Measurements from ENCODE around the gene FHOD3.

Gene FHOD3

DNA sequence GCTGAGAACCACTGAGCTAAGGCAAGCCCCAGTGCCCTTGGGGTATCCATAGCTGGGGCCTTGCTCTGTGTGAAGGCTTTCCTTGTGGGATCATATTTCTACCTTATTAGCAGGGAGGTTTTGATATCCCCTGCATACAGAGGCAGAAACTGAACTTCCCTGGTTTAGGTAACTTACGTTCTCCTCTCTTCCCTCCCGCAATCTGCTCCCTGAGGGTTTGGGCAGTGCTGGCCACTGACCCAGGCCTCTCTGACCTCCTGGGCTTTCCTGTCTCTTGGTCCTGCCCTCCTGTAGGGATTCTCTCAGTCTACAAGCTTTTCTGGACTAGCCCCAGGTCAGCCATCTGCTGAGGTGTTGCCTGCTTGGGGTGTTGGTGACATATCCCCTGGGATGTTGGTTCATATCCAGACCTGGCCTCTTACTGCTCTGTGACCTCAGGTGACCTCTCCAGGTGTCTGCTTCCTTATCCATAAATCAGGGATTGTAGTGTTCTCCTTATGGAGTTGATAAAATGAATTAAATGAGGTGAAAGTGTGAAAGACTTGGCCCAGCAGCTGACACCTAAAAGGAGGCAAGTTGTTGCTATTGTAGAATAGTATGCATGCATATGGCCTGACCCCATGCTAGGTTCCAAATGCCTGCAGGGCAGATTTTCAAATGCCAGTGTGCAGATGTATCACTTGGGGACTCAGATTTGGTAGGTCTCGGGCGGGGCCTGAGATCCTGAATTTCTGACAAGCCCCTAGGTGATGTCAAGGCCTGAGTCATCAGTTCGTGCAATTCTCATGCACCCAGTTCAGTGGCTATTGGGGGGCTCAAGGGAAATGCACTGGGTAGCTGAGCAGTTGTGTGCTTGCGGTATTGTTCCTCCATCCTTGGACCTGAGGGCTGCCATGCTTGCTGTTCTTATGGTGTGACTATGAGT is 106.6 kb downstream of the FHOD3 start:
- in situ Hi-C loops (cut with MboI; ENCODE audit: low sequenced_read_pairs), result no loop called here

- in situ Hi-C loops (cut with MboI; ENCODE audit: low sequenced_read_pairs), result no loop called here
Measured at GRCh38 chr18:36405611-36406010, 108.1 kb downstream of the FHOD3 start.

- in situ Hi-C loops (cut with MboI; ENCODE audit: low sequenced_read_pairs), result no loop called here
Measured at GRCh38 chr18:36406805-36407204, 109.3 kb downstream of the FHOD3 start.

DNA sequence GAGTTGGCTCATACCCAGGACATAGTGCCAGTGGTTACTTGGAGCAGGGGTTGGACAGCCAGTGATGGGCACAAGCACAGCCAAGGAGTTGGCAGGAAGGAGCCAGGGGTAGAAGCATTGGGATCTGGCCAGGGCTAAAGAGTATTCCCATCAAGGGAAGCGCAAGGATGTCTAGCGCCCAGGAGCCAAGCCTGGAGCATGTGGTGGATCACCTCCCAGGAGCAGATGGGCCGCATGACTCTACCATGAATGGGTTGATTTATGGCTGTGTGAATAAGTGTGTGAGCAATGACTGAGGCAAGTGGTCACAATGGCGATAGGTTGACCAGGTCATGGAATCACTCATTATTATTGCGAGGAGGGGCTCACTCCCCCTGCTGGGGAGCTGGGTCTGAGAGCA is 111.1 kb downstream of the FHOD3 start:
- in situ Hi-C loops (cut with MboI; ENCODE audit: low sequenced_read_pairs), result no loop called here

- in situ Hi-C loops (cut with MboI; ENCODE audit: low sequenced_read_pairs), result no loop called here
Measured at GRCh38 chr18:36409779-36410178, 112.3 kb downstream of the FHOD3 start.

- in situ Hi-C loops (cut with MboI; ENCODE audit: low sequenced_read_pairs), result no loop called here
Measured at GRCh38 chr18:36410346-36410745, 112.8 kb downstream of the FHOD3 start.

DNA sequence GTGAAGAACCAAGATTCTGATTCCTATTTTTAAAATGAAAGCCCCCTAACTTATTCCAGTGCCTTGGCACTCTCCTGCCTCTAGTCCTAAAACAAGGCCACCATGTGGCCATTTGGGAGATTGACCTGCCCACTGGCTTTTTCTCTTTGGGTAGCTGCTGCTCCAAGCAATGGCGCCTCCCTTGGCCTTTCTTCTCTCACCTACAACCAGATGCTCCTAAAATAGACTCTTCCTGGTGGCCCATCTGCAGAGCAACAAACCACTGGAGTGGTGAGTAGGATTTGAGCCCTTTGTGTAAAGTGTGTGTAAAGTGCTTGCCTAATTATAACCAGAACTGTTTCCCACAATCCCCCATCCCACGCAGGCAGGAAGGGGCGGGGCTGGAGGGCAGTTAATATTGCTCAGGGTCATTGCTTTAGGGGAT is 114.2 kb downstream of the FHOD3 start:
- in situ Hi-C loops (cut with MboI; ENCODE audit: low sequenced_read_pairs), result no loop called here

DNA sequence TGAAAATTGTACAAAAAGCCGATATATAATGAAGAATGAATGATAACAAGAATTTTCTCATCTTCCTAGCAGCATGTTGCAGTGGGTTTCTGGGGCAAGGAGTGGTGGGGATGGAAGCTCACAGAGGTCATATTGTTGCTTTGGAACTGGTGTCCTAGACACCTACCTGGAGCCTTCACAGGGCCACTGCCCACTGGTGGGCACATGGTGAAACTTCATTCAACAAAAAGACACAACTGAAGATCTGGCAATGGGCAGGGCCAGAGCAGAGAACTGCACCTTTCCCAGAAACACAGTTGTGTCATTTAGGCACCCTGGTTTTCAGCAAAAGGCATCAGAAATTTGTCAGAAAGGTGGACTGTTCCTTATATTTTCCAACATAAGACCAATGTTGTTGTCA is 115.3 kb downstream of the FHOD3 start:
- in situ Hi-C loops (cut with MboI; ENCODE audit: low sequenced_read_pairs), result no loop called here

DNA sequence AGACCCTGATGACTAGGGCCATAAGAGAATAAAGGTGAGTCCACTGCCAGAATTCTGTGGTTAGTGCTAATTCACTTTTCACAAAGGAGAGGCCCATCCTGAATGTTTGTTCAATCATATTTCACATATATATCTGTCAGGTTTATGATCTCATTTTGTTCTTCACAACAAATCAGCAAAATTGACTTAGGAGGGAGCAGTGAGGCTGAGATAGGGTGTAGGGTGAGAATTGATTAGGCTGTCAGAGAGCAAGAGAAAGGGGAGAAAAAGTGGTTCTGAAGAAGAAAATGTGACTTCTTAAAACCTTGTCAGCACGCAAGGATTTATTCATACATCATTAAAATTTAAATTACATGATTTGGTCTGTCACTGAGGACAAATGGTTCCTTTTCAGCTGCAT is 117.7 kb downstream of the FHOD3 start:
- in situ Hi-C loops (cut with MboI; ENCODE audit: low sequenced_read_pairs), result no loop called here

- in situ Hi-C loops (cut with MboI; ENCODE audit: low sequenced_read_pairs), result no loop called here
Measured at GRCh38 chr18:36415625-36416024, 118.1 kb downstream of the FHOD3 start.

DNA sequence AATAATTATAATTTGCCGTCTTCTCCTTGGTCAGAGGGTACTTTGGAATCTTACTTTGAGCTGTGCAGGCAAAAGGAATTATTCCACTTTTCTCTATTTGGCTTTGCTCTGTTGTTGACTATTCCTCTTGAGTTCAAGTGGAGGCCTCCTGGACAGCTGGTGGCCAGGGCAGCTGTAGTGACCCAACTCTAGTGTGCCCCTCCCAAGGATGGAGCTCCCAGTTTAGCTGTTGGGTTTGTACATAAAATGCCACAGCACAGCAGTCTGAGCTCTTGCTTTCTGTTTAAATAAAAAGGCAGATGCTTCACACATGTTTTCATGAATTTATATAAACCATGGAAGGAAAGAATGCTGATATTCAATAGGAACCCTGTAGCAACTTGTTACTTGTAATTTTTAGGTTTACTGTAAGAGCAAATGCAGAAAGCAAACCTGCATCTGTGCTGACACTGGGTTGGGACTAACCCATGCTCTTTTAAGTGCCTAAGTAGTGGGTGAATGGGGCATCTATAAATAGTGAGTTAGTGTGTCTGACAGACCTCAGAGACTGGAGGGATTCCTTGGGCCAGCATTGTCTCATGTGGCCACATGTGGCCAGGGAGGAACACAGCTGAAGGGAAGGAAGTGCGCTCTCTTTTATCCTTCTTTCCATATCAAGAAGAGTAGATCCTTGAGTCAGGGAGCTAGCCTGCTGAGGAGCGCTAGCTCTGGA is 121.8 kb downstream of the FHOD3 start:
- in situ Hi-C loops (cut with MboI; ENCODE audit: low sequenced_read_pairs), result no loop called here

DNA sequence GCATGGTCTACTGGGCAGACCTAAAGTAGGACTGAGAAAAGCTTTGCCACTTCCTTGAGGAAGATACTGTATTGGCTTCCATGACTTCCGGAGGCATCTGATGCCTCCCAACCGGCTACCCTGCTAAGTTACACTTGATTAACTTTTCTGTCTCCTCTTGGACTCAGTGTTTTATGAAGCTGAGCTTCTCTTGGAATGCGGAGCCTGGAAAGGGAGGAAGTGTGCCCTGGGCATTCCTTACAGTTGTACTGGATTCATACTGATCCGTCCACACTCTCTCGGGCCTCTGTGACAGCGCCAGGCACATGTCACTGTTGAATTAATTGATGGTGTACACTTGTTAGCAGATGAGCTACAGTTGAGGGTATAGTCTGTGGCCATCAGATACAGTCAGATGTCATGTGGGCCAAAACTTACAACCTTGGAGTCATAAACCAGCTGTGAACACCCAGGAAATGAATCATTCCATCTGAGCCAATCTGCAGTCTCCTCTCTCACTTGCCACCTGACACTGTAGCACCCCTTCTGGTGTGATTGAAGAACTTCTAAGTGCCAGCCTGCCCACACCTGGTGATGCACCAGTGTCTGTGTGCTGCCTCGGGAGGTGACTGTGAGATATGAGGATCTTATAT is 122.5 kb downstream of the FHOD3 start:
- in situ Hi-C loops (cut with MboI; ENCODE audit: low sequenced_read_pairs), result no loop called here

- in situ Hi-C loops (cut with MboI; ENCODE audit: low sequenced_read_pairs), result no loop called here
Measured at GRCh38 chr18:36420826-36421225, 123.3 kb downstream of the FHOD3 start.

GRCh38 chr18:36424741-36425142 is 127.2 kb downstream of the FHOD3 start:
- in situ Hi-C loops (cut with MboI; ENCODE audit: low sequenced_read_pairs), result no loop called here

- in situ Hi-C loops (cut with MboI; ENCODE audit: low sequenced_read_pairs), result no loop called here
Measured at GRCh38 chr18:36427369-36427768, 129.9 kb downstream of the FHOD3 start.

DNA sequence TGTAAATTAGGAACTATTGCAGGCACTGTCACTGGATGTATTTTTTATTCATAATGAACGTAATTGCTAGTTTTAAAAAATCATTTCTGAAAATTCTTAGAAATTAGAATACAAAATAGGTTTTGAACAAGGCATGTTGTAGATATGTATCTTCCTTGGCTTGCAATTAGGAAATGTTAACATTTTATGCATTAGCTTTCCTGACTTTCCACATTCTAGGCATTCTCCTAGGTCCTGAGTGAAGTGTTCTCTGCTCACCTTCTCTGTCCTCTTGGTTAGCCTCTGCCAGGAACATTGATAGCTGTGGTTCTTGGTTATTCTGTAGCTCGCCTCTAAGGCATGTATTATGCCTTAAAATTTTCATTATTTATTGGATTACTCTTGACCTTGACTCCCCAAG is 130.3 kb downstream of the FHOD3 start:
- in situ Hi-C loops (cut with MboI; ENCODE audit: low sequenced_read_pairs), result no loop called here

DNA sequence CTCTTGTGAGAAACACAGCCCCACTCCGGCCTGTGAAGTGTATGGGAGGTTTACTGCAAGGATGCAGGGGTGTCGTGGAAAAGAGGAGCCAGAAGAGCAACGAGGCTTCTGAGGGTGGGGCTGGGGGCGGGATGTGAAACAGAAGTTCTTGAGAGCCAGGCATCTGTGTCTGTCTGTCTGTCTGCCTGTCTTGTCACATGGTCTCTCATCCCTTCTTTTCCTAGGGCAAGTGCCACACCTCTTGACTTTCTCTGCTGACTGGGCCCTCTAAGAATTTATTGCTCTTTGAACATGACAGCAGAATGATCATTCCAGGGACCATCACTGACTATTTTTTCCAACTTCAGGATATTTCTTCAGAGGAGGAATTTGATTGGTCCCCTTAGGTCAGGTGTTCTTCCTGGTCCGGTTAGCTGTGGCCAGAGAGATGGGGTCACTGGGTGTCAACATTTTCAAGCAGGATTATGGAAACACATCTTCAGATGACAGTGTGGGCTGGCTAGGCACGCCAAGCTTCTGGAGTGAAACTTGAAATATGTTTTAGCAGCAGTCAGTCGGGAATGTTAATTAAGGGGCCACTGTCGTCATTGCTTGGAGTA is 131.0 kb downstream of the FHOD3 start:
- in situ Hi-C loops (cut with MboI; ENCODE audit: low sequenced_read_pairs), result no loop called here

GRCh38 chr18:36432880-36433555 is 135.5 kb downstream of the FHOD3 start:
- in situ Hi-C loops (cut with MboI; ENCODE audit: low sequenced_read_pairs), result no loop called here

DNA sequence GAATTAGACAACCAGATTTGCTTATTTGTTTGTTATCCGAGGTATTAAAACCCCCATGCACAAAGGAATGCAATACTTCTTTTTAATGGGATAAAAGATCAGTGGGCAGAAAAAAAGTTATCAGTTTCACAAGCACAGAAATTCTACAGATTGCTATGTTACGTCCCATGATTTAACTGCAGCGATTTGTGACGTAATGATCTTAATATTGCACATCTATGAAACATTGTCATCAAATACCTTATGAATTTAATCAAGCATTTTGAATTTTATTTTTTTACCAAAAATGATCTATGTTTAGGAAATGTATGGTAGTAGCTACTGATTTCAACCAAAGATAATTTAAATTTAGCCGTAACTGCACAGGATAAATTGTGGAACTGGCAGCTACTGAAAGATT is 138.9 kb downstream of the FHOD3 start:
- in situ Hi-C loops (cut with MboI; ENCODE audit: low sequenced_read_pairs), result no loop called here

GRCh38 chr18:36440614-36441013 is 143.1 kb downstream of the FHOD3 start:
- in situ Hi-C loops (cut with MboI; ENCODE audit: low sequenced_read_pairs), result no loop called here

All from HL-60/S4 treated with retinoic acid at 250 ng/mL for 4 days and 3 days (cell line).